ENCODE data around the gene TNRC6C.

- TF ChIP-seq POLR2A (IDR thresholded peaks at IDR 0.05): no peak
- TF ChIP-seq, protein P1, sequence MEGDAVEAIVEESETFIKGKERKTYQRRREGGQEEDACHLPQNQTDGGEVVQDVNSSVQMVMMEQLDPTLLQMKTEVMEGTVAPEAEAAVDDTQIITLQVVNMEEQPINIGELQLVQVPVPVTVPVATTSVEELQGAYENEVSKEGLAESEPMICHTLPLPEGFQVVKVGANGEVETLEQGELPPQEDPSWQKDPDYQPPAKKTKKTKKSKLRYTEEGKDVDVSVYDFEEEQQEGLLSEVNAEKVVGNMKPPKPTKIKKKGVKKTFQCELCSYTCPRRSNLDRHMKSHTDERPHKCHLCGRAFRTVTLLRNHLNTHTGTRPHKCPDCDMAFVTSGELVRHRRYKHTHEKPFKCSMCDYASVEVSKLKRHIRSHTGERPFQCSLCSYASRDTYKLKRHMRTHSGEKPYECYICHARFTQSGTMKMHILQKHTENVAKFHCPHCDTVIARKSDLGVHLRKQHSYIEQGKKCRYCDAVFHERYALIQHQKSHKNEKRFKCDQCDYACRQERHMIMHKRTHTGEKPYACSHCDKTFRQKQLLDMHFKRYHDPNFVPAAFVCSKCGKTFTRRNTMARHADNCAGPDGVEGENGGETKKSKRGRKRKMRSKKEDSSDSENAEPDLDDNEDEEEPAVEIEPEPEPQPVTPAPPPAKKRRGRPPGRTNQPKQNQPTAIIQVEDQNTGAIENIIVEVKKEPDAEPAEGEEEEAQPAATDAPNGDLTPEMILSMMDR (IDR thresholded peaks at IDR 0.05 in 4 of 5, conservative IDR thresholded peaks at IDR 0.05 in 1 of 5): no peak
These were observed 11.4 kb upstream of the TNRC6C start for GRCh38 chr17:77946900-77947645.
